OCI-LY1 (cell line): ENCODE measurements around the gene ZP4.

Experiments
- CTCF ChIP-seq: fragments of 200-600 bp; sonication (generic), shearing (Covaris generic); IDR thresholded peaks from 2 replicates; pipeline ENCODE4 v1.5.1; 2017; ENCODE audit warnings: mild to moderate bottlenecking, antibody characterized with exemption, low read length, moderate library complexity, mixed read lengths
- EZH2 ChIP-seq: fragments of 200-600 bp; sonication (generic), shearing (Covaris generic); IDR thresholded peaks from 2 replicates; pipeline ENCODE4 v1.8.0; 2017; ENCODE audit warnings: borderline replicate concordance, mixed run types, mild to moderate bottlenecking, antibody characterized with exemption, low read length, moderate library complexity, mixed read lengths

DNA sequence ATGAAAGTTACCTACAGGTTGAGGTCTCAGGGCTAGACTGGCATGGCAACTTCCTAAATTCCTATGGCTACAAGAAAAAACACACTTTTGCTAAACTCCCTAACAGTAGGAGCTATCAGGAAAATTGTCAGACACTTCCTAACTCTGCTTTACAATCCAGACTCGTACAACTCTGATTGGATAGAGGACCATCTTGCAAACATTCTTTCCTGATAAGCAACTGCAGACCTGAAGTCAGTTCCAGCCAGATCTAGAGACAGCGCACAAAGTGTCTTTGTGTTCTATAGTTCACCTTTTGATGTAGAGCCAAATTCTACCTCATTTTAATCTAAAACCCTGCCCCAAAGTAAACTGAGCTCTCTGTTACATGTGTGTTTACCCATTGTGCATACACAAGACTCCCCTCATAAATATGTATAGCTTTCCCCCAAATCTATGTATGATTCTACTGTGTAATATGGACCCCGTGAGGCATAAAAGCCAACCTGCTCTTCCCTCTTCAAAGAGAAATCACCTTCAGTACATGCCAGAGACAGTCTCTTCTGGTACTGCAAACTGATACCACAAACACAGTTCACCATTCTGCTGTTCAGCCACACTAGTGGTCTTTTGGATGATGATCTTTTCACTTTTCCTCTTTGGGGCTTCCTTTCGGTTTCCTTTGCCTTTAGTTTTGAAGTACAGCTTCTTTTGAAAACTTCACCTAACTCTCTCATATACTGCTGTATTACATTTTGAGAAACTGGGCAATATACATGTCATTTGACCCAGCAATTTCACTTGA is 21.7 kb downstream of the ZP4 start:
- TF ChIP-seq CTCF, result no peak
- no peak for TF ChIP-seq EZH2
